ENCODE results near the gene MLEC.

DNA sequence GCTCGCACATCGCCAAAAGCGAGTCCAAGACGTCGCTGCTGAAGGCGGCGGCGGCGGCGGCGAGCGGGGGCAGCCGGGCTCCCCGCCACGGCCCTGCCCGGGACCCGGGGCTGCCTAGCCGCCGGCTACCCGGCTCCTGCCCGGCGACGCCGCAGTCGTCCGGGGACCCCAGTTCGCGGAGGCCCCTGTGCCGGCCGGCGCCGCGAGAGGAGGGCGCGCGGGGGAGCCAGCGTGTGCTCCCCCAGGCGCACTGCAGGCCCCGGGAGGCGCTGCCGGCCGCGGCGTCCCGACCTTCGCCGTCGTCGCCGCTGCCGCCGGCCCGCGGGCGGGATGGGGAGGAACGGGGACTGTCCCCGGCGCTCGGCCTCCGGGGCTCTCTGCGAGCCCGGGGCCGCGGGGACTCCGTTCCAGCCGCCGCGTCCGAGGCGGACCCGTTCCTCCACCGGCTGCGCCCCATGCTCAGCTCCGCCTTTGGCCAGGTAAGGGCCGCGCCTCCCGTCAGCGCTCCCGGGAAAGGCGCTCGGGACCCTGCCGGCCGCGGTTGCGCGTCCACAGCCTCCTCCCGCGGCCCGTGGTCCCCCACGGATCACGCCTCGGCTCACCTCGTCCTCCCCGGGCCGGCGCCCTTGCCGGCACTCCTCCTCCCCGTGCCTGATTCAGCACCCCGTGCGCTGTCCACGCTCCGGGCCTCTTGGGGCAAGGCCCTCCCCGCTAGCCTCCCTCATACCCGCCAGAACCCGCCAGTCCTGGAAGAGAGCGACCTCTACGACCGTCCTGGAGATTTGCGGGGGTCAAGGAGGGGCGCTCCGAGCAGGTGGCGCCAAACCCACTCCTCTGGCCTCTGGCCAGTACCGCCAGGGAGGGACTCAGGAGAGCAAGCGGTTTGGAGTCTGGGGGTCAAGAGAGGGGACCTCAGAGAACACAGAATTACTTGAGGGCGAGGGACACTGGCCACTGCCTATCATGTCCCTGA is 45.8 kb upstream of the MLEC start:
- TF ChIP-seq, protein P1, sequence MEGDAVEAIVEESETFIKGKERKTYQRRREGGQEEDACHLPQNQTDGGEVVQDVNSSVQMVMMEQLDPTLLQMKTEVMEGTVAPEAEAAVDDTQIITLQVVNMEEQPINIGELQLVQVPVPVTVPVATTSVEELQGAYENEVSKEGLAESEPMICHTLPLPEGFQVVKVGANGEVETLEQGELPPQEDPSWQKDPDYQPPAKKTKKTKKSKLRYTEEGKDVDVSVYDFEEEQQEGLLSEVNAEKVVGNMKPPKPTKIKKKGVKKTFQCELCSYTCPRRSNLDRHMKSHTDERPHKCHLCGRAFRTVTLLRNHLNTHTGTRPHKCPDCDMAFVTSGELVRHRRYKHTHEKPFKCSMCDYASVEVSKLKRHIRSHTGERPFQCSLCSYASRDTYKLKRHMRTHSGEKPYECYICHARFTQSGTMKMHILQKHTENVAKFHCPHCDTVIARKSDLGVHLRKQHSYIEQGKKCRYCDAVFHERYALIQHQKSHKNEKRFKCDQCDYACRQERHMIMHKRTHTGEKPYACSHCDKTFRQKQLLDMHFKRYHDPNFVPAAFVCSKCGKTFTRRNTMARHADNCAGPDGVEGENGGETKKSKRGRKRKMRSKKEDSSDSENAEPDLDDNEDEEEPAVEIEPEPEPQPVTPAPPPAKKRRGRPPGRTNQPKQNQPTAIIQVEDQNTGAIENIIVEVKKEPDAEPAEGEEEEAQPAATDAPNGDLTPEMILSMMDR (IDR thresholded peaks at IDR 0.05 in 4 of 5, conservative IDR thresholded peaks at IDR 0.05 in 1 of 5) = no peak
- TF ChIP-seq POLR2A (IDR thresholded peaks at IDR 0.05) = no peak
